Keratinocyte (primary cell): ENCODE data around the gene SACS.

Source experiments
- EZH2 ChIP-seq: IDR thresholded peaks from one replicate; pipeline ENCODE4 v1.6.1; 2012; ENCODE audit warnings: inconsistent platforms, mild to moderate bottlenecking, low read length, moderate library complexity
- TF ChIP-seq, protein P1 (sequence below), 3 experiments: IDR thresholded peaks in 1 of 3; conservative IDR thresholded peaks in 1 of 3; optimal IDR thresholded peaks in 1 of 3; 2 replicates in 2 of 3; 3 replicates in 1 of 3; pipeline versions ENCODE3 to v1.5.1; 2011; ENCODE audit warnings: low read length in 3 of 3, mild to moderate bottlenecking in 3 of 3, moderate library complexity in 2 of 3, control low read depth in 1 of 3, inconsistent platforms in 1 of 3; ENCODE audit not compliant: insufficient read depth in 2 of 3; ENCODE audit errors: extremely low read depth in 1 of 3

DNA sequence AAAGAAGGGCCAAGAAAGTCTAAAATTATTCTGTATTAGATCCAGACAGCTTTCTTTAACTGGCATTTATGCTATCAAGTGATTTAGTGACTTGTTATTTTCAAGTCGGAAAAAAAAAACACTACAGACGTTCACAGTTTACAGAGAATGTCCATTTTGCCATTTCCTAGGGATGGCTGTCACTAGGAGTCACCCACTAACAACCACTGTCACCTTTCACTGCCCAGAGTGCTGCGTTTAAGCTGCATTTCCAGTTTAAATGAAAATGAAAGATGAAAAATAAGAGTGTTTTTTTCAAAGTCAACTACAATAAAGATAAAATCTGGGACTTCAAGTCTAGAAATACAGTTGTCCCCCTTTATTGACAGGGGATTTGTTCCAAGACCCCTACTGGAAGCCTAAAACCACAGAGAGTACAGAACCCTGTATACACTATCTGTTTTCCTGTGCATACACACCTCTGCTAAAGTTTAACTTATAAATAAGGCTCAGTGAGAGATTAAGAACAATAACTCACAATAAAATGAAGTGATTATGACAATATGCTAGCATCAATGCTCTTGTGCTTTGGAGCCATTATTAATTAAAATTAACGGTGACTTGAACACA is 112.5 kb downstream of the SACS start:
- no peak for TF ChIP-seq EZH2
- TF ChIP-seq, protein P1, sequence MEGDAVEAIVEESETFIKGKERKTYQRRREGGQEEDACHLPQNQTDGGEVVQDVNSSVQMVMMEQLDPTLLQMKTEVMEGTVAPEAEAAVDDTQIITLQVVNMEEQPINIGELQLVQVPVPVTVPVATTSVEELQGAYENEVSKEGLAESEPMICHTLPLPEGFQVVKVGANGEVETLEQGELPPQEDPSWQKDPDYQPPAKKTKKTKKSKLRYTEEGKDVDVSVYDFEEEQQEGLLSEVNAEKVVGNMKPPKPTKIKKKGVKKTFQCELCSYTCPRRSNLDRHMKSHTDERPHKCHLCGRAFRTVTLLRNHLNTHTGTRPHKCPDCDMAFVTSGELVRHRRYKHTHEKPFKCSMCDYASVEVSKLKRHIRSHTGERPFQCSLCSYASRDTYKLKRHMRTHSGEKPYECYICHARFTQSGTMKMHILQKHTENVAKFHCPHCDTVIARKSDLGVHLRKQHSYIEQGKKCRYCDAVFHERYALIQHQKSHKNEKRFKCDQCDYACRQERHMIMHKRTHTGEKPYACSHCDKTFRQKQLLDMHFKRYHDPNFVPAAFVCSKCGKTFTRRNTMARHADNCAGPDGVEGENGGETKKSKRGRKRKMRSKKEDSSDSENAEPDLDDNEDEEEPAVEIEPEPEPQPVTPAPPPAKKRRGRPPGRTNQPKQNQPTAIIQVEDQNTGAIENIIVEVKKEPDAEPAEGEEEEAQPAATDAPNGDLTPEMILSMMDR (optimal IDR thresholded peaks at IDR 0.05 in 1 of 3, IDR thresholded peaks at IDR 0.05 in 1 of 3, conservative IDR thresholded peaks at IDR 0.05 in 1 of 3; ENCODE audit: extremely low read depth in 1 of 3, insufficient read depth in 2 of 3, low read length in 3 of 3), result no peak
